H9 (cell line): ENCODE measurements around the gene DPYD. TPM values are rescaled to one million over a fixed set of nuclear protein-coding genes. Genes with fewer than 3 reads are reported as not detected.

Experiments used
- DNase-seq: peaks from one replicate; pipeline ENCODE4 v3.0.0-alpha.2; 2017
- H2AFZ ChIP-seq: one replicate; pipeline ENCODE4 v1.6.1; 2013; ENCODE audit warnings: mild to moderate bottlenecking, low read length, control low read depth, moderate library complexity
- H2AK5ac ChIP-seq: 2 replicates; pipeline ENCODE4 v1.6.1; 2013; ENCODE audit warnings: low read length, control low read depth, mixed read lengths; ENCODE audit not compliant: insufficient read length
- H2BK120ac ChIP-seq: one replicate; pipeline ENCODE4 v1.6.1; 2013; ENCODE audit warnings: low read depth, mild to moderate bottlenecking, low read length, control low read depth, inconsistent platforms; ENCODE audit not compliant: poor library complexity, severe bottlenecking
- H2BK12ac ChIP-seq: 2 replicates; pipeline ENCODE4 v1.6.1; 2013; ENCODE audit warnings: low read length, control low read depth, mixed read lengths, low read depth; ENCODE audit not compliant: insufficient read length
- H2BK15ac ChIP-seq: 2 replicates; pipeline ENCODE4 v1.6.1; 2013; ENCODE audit warnings: low read depth, low read length, control low read depth
- H2BK20ac ChIP-seq: one replicate; pipeline ENCODE4 v1.6.1; 2013; ENCODE audit warnings: low read depth, mild to moderate bottlenecking, low read length, control low read depth, inconsistent platforms; ENCODE audit not compliant: poor library complexity, severe bottlenecking
- H2BK5ac ChIP-seq: 2 replicates; pipeline ENCODE4 v1.6.1; 2013; ENCODE audit warnings: low read length, control low read depth, mixed read lengths; ENCODE audit not compliant: insufficient read length
- H3K14ac ChIP-seq: 2 replicates; pipeline ENCODE4 v1.6.1; 2013; ENCODE audit warnings: low read length, control low read depth; ENCODE audit not compliant: insufficient read depth
- H3K18ac ChIP-seq: 2 replicates; pipeline ENCODE4 v1.6.1; 2013; ENCODE audit warnings: low read depth, mild to moderate bottlenecking, mixed read lengths, low read length, control low read depth; ENCODE audit not compliant: insufficient read length
- H3K23ac ChIP-seq: 2 replicates; pipeline ENCODE4 v1.6.1; 2013; ENCODE audit warnings: low read length, control low read depth, mixed read lengths, low read depth; ENCODE audit not compliant: insufficient read length
- H3K23me2 ChIP-seq: 2 replicates; pipeline ENCODE4 v1.6.1; 2013; ENCODE audit warnings: low read depth, mild to moderate bottlenecking, mixed read lengths, low read length, control low read depth; ENCODE audit not compliant: insufficient read length, poor library complexity, severe bottlenecking
- H3K27ac ChIP-seq: 2 replicates; pipeline ENCODE4 v1.5.1; 2013; ENCODE audit warnings: low read length, control low read depth, mixed read lengths, low read depth; ENCODE audit not compliant: insufficient read length
- H3K27me3 ChIP-seq: 2 replicates; pipeline ENCODE4 v1.6.1; 2013; ENCODE audit warnings: low read length, control low read depth, inconsistent platforms; ENCODE audit not compliant: insufficient read depth
- H3K4ac ChIP-seq: 2 replicates; pipeline ENCODE4 v1.6.1; 2013; ENCODE audit warnings: low read depth, mild to moderate bottlenecking, control low read depth, inconsistent platforms, low read length, moderate library complexity
- H3K4me1 ChIP-seq: 2 replicates; pipeline ENCODE4 v1.6.1; 2013; ENCODE audit warnings: low read length, control low read depth, inconsistent platforms; ENCODE audit not compliant: insufficient read depth
- H3K4me2 ChIP-seq: 2 replicates; pipeline ENCODE4 v1.6.1; 2013; ENCODE audit warnings: low read length, control low read depth, mixed read lengths; ENCODE audit not compliant: insufficient read length, insufficient read depth
- H3K56ac ChIP-seq: 2 replicates; pipeline ENCODE4 v1.6.1; 2013; ENCODE audit warnings: low read depth, mild to moderate bottlenecking, mixed read lengths, low read length, control low read depth; ENCODE audit not compliant: insufficient read length
- H3K79me1 ChIP-seq: 2 replicates; pipeline ENCODE4 v1.6.1; 2013; ENCODE audit warnings: low read depth, mild to moderate bottlenecking, moderate library complexity, low read length, control low read depth, inconsistent platforms; ENCODE audit not compliant: insufficient read depth, poor library complexity, severe bottlenecking
- H3K79me2 ChIP-seq: 2 replicates; pipeline ENCODE4 v1.6.1; 2013; ENCODE audit warnings: low read length, control low read depth, inconsistent platforms; ENCODE audit not compliant: insufficient read depth
- H3K9ac ChIP-seq: 2 replicates; pipeline ENCODE4 v1.6.1; 2013; ENCODE audit warnings: low read length, control low read depth, mixed read lengths; ENCODE audit not compliant: insufficient read length; ENCODE audit errors: extremely low read depth
- H3K9me3 ChIP-seq: one replicate; pipeline ENCODE4 v1.6.1; 2013; ENCODE audit warnings: low read depth, low read length, inconsistent platforms; ENCODE audit not compliant: control insufficient read depth
- H3T11ph ChIP-seq: one replicate; pipeline ENCODE4 v1.6.1; 2013; ENCODE audit warnings: mild to moderate bottlenecking, low read length, control low read depth, inconsistent platforms
- H4K20me1 ChIP-seq: one replicate; pipeline ENCODE4 v1.6.1; 2013; ENCODE audit not compliant: control insufficient read depth, insufficient read length, insufficient read depth
- H4K5ac ChIP-seq: 2 replicates; pipeline ENCODE4 v1.6.1; 2013; ENCODE audit warnings: low read depth, mild to moderate bottlenecking, mixed read lengths, low read length, control low read depth; ENCODE audit not compliant: insufficient read length
- H4K8ac ChIP-seq: replicated peaks from 2 replicates; pipeline ENCODE4 v1.6.1; 2013; ENCODE audit warnings: low read length, control low read depth, mixed read lengths, low read depth; ENCODE audit not compliant: insufficient read length
- H4K91ac ChIP-seq: 2 replicates; pipeline ENCODE4 v1.6.1; 2013; ENCODE audit warnings: low read depth, mild to moderate bottlenecking, moderate library complexity, mixed read lengths, low read length, control low read depth; ENCODE audit not compliant: insufficient read length
- H3K27ac Mint-ChIP-seq, 3 experiments: 2 replicates in 2 of 3; 3 replicates in 1 of 3; pipeline ENCODE4 v1.8.0; 2020 to 2021; ENCODE audit warnings: mixed read lengths in 3 of 3, mild to moderate bottlenecking in 1 of 3, moderate library complexity in 1 of 3
- H3K27me3 Mint-ChIP-seq: 2 replicates; pipeline ENCODE4 v1.8.0; 2021; ENCODE audit warnings: low read depth, mild to moderate bottlenecking, moderate library complexity, mixed read lengths
- H3K36me3 Mint-ChIP-seq, 3 experiments: 2 replicates in 2 of 3; 3 replicates in 1 of 3; pipeline ENCODE4 v1.8.0; 2020 to 2021; ENCODE audit warnings: low read depth in 3 of 3, mixed read lengths in 3 of 3; ENCODE audit not compliant: insufficient read depth in 1 of 3
- H3K4me1 Mint-ChIP-seq, 2 experiments: 2 replicates each; pipeline ENCODE4 v1.8.0; 2020; ENCODE audit warnings: mixed read lengths in 2 of 2
- H3K4me3 Mint-ChIP-seq, 2 experiments: 2 replicates in 1 of 2; 3 replicates in 1 of 2; pipeline ENCODE4 v1.8.0; 2020 to 2021; ENCODE audit warnings: mild to moderate bottlenecking in 2 of 2, mixed read lengths in 2 of 2, moderate library complexity in 1 of 2
- H3K9me3 Mint-ChIP-seq, 2 experiments: 2 replicates in 1 of 2; 3 replicates in 1 of 2; pipeline ENCODE4 v1.8.0; 2020; ENCODE audit warnings: mild to moderate bottlenecking in 2 of 2, mixed read lengths in 2 of 2, moderate library complexity in 1 of 2
- WGBS: extraction: QIAGEN DNeasy Blood & Tissue Kit; methylation state at CpG from one replicate; pipeline ENCODE4 v1.1.7; 2013; ENCODE audit warnings: missing lambda C conversion rate, low lambda C conversion rate, mixed read lengths; ENCODE audit not compliant: insufficient read length; ENCODE audit errors: extremely low coverage; 5-methylcytosine and 5-hydroxymethylcytosine counted together
- total RNA-seq: library from RNA; stranded (reverse); gene quantifications from 2 replicates; pipeline ENCODE4 v1.2.1, GENCODE V29; 2021
- TF ChIP-seq, protein P1 (sequence below): fragments of 200-600 bp; sonication (generic); conservative IDR thresholded peaks from 3 replicates; pipeline ENCODE4 v1.8.0; 2021; ENCODE audit warnings: antibody characterized with exemption, mild to moderate bottlenecking

The DPYD gene
- total RNA-seq, 1 experiment from 2014 or later, result 0.37 TPM

- H2AK5ac ChIP-seq, result no peak overlapping the region
- no peak overlapping the region for H3K14ac ChIP-seq
- no peak overlapping the region for H3K9ac ChIP-seq
- H3K79me1 ChIP-seq, result no peaks in the 10 kb centered on the region
- H2BK15ac ChIP-seq, result no peak overlapping the region
- H3K4me1 Mint-ChIP-seq, result no peaks in the 10 kb centered on the region
- H2AFZ ChIP-seq, result no peak overlapping the region
- H3K18ac ChIP-seq, result no peak overlapping the region
- peaks cover 3 to 10% of the 10 kb centered on the region in 2 experiments; a peak in 4 of 5 replicates for H3K9me3 Mint-ChIP-seq
- no peaks in the 10 kb centered on the region for H3K79me2 ChIP-seq
- H4K5ac ChIP-seq, result no peak overlapping the region
- H2BK5ac ChIP-seq, result no peak overlapping the region
- no CpG with 5 or more reads among the region's 1 CpG for WGBS
- no peak overlapping the region for H3K27ac ChIP-seq
- TF ChIP-seq, protein P1, sequence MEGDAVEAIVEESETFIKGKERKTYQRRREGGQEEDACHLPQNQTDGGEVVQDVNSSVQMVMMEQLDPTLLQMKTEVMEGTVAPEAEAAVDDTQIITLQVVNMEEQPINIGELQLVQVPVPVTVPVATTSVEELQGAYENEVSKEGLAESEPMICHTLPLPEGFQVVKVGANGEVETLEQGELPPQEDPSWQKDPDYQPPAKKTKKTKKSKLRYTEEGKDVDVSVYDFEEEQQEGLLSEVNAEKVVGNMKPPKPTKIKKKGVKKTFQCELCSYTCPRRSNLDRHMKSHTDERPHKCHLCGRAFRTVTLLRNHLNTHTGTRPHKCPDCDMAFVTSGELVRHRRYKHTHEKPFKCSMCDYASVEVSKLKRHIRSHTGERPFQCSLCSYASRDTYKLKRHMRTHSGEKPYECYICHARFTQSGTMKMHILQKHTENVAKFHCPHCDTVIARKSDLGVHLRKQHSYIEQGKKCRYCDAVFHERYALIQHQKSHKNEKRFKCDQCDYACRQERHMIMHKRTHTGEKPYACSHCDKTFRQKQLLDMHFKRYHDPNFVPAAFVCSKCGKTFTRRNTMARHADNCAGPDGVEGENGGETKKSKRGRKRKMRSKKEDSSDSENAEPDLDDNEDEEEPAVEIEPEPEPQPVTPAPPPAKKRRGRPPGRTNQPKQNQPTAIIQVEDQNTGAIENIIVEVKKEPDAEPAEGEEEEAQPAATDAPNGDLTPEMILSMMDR, result no peak
- H3K36me3 Mint-ChIP-seq, result no peaks in the 10 kb centered on the region
- no peaks in the 10 kb centered on the region for H3K9me3 ChIP-seq
- H2BK12ac ChIP-seq, result no peak overlapping the region
- no peak overlapping the region for H2BK120ac ChIP-seq
- H3T11ph ChIP-seq, result no peak overlapping the region
- H4K8ac ChIP-seq, result no peak overlapping the region
- no peak overlapping the region for H3K4me2 ChIP-seq
- H2BK20ac ChIP-seq, result no peak overlapping the region
- H3K4me1 ChIP-seq, result no peaks in the 10 kb centered on the region
- no peaks in the 10 kb centered on the region for H3K27me3 ChIP-seq
- H3K56ac ChIP-seq, result no peak overlapping the region
- no peaks in the 10 kb centered on the region for H3K23me2 ChIP-seq
- H4K20me1 ChIP-seq, result no peaks in the 10 kb centered on the region
- H4K91ac ChIP-seq, result no peak overlapping the region
- H3K27ac Mint-ChIP-seq, result no peak overlapping the region
- H3K4ac ChIP-seq, result no peak overlapping the region
- H3K27me3 Mint-ChIP-seq, result no peaks in the 10 kb centered on the region
- no peak for DNase-seq
- H3K23ac ChIP-seq, result no peak overlapping the region
- H3K4me3 Mint-ChIP-seq, result no peak overlapping the region
Observed at GRCh38 chr1:97761637-97762036, 159.2 kb downstream of the DPYD start.
